NCI-H2196 (cell line): ENCODE data around the gene MIER3.

Experiments used
- DNase-seq: peaks from one replicate; lab custom pipeline; 2025; ENCODE audit not compliant: unreplicated experiment; lab: John Stamatoyannopoulos, UW

MIER3 gene

DNA sequence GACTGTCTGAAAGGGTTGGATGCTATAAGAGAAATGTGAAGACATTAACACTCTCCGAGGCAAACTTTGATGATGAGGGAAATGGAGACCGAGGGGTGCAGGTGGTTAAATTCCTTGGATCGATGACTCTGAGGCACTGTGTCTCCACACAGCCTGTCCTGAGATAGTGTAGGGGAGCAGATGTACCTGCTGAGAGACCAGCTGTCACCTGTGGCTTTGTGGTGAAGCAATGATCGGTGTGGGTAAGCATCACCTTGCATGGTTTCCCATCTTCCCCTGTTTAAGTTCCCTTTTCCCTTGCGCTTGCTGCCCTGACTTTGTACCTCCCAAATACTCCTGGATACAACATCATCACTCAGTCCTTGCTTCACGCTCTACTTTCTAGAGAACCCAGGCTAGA, 9.8 kb upstream of the MIER3 start:
- no peak for DNase-seq

DNA sequence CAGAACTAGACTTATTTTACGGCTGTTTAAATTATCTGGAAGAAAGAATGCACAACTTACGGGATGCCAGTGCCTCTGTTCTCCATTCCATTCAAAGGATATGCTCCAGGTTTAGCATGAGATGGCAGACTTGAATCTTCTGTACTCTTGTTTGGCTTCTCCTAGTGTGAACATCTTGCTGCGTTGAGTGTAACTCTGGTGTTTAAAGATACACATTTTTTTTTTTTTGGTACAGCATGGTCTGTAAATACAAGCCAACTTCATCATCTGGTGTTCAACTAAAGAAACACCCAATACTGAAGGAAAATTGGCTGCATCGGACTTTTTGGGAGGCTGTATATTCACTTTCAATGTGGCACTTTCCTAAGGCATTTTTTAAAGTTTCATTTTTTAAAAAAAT, 7.4 kb upstream of the MIER3 start:
- no peak for DNase-seq

DNA sequence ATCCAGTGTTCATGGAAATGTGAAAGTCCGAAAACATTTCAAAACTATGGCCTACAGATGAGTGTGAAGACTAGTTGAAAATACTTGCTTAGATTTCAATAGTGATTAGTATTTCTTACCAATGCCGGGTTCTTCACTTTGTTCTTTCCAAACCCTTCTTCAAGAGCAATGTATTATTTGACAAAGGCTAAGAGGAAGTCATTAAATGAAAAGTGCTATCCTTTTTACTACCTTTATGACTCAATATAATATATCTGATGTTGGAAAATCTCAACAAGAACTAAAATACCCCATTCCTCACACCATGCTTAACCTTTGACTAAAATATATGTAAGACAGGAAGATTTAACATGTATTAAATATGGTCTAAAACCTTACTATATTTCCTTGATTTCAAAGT, 6.7 kb upstream of the MIER3 start:
- no peak for DNase-seq

DNA sequence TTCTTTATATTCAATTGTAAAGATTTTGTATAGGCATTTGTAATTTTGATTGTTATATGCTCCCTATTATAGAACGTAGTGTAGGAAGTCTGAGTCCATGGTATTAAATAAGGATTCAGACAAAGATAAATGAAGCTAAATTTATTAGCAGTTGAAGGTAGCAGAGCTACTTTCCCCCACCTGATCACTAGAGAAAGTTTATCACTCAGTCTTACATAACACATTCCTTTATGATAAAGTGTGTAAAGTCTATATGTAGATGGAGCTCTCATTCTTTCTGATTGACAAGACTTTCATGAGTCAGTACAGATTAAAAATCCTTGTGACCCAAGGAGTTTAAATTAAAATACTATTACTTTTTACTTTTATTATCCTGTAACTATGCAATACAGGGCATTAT, 2.3 kb upstream of the MIER3 start:
- no peak for DNase-seq

DNA sequence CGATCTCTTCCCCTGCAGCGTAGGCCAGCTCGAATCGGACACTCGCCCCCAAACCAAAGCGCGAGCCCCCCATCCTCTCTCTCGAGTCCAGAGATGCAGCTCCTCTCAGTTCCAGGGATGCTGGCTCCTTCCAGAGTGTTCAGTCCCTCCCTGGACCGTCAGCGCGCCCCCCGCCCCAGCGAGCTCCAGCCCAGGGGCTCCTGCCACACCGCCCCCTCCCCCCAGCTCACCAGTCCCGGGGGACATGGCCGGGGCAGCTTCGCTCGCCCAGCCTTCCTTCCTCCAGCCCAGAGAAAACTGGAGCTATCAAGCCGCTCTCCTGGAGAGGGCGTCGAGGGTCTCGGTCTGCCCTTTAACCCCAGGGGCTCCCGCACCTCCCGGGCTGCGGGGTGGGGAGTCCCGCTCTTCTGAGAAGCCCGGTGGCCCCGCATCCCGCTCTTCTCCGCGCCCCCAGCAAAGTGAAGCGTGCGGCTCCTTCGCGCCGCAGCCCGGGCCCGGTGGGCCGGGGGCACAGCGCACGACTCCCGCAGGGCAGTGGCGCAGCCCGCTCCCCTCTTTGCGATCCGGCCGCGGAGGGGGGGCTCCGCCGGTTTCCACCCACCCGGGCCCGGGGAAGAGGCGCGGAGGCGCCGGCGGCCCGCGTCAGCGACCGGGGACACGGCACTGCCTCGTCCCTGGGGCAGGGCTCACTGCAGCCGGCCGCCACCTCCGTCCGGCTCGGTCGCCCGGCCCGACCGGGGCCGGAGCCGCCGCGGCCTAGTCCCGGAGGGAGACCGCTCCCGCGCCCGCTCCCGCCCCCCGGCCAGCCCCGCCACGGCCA, 587 bp downstream of the MIER3 start:
- no peak for DNase-seq

DNA sequence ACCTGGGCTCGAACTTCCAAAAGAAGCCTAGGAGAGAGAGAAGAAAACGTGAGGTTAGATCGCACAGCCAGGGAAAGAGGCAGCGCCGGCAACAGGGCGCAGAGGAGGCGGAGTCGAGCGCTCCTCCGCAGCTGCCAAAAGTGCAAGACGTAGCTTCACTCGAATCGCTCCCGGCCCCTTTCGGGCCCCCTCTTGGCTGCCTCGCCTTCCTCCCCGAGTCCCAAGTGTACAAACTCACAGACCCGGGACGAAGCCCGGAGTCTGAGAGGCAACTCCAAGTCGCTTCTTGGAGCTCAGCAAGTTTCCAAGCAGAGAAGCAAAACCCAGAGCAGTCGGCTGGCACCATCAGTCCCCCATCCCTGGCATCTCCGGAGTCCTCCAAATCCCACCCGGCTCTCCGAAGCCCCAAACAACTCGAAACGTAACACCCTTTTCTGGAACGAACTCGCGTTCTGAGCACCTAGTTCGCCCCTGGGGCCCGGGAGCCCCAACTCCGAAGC, 1.2 kb downstream of the MIER3 start:
- peak; percentile 2 for DNase-seq

DNA sequence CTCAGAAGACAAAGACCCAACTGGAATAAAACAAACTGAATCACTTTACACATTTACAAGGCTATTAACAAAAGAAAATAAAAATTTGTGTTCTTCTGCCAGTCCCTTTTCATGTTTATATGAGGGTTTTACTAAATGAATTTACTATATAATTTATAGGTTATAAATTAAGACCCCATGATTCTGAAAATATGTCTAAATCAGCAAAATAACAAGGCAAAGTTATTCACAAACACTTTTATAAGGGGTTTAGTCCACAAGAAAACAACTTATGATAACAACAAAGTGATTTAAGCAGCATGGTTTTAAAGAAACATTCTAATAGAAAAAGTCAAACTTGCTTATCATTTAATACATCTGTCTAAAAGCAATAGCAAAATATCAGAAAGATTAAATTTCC, 4.9 kb downstream of the MIER3 start:
- no peak for DNase-seq

DNA sequence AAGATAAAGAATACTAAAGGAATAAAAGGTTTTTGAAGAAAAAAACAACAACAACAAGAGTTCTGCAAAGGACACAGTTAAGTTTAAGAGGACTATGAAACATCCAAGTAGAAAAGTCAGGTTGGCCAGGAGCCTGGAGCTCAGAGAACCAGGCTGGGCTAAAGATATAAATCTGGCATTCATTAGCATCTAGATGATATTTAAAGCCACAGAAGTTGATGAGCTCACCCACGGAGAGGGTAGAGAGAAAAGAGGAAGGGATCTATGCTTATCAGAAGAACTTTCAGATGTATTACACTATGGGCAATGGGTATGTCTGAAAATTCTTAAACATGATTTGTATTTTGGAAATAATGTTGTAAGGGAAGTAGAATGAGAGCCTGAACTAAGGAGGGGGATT, 9.9 kb downstream of the MIER3 start:
- DNase-seq, result no peak

DNA sequence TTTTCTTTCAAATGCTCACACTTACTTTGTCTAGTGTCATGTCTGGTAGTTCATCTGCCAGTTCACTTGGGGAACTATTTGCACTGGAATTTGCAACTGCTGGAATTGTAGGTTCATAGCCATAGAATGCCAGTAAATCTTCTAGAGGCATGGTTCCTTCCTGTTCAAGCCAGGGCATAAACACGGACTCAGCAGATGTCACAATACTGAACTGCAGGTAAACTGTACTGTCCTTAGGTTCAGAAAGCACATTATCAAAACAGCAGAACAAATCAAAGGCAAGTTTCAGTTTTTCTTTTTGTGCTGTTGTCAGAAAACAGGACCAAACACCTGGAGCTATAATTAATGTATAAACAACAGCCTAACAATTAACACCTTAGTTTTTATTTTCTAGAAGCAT, 13.1 kb downstream of the MIER3 start:
- DNase-seq, result no peak

DNA sequence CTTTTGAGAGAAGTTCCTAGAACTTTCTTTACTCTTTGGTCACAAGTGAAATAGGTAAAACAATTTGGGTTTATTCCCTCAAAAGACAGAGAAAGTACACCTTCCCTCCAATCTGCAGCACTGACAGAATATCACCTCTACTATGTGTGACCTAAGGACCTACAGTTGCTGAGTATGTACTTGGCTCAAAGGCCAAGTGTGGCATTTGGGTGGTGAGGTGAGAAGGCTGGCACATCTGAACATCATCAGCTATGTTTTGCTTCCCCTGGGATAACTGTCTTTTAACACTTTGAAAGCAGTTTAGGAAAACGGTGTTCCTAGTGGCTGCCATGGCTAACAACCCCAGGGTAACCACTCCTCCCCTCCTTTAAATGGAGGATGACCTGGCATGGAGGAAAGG, 17.6 kb downstream of the MIER3 start:
- no peak for DNase-seq

DNA sequence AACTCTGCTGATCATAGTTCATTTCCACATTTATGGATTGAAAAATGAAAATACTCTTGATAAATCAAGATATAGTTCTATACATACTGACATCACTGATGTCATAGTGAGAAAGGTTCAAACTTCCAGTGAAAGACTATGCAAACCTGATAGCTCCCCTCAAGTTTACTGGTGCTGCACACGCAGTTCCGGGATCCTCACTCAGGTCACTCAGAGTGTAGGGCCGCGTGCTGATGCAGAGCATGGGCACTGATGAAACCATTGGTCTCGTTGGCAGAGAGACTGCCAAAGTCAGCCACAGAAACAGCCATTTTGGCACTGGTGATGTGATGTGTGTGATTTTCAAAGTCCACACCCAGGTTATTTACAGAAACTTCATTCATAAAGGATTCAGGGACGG, 29.0 kb downstream of the MIER3 start:
- DNase-seq, result no peak

DNA sequence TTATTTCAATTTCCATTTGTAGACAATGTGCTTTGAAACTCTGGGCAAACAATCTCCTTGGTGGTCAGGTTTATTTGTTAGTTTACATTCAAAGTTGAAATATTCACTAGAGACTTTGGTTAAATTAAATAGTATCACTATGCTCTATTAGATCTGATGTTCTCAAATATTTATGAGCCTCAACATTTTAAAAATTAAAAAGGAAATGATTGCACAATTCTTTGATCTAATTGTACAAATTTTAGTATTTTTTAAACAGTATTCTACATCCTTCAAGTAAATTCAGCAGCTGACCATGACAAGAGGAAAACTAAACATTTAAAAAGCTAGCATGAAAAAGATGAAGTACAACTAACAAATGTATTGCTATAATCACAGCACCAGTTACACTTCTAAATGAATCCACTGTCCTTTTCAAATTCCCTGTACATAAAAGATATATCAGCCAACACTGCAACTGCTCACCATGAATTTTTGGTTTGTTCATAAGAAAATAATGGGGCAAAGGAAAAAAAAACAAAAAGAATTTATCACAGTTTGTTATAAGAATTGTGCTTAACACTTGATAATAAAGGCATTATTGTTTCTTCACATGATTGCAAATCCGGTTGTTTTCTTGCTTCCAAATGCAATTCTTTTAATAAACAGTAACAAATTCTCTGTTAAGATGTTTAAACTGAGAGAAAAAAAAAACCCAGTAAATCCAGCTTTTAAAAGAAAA, 31.8 kb downstream of the MIER3 start:
- no peak for DNase-seq

DNA sequence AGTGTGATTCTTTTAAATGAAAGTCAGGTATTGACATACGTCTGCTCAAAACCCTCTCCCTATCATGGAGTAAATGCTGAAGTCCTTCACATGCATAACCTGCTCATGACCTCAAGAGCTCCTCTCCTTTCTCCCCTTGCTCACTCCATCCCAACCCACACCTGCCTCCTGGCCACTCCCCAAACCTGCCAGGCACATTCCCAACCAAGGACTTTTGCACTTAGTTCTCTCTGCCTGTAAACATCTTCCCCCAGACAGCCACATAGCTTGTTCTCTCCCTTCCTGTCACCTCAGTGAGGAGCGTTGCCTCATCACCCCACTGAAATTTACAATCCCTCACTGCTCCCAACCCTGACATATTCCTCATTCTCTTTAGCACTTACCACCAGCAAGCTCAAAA, 33.9 kb downstream of the MIER3 start:
- no peak for DNase-seq

DNA sequence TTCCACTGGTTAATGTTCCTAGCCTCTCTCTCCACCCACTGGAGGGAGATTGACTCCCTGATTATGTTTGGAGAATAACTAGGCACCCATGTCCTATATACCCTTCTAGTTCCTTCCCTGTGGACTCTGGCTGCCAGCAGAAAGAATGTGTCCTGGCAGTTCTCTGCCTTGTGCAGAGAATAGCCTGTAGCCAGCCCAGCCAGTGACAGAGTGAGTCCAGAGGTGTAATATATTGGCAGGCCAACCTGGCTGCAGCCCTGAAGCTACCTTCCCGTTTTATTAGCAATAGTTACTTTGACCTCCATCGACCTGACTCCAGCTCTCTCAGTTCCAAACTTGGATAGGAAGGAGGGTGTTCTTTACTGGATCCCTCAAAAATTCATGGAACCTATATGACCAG, 34.4 kb downstream of the MIER3 start:
- no peak for DNase-seq

DNA sequence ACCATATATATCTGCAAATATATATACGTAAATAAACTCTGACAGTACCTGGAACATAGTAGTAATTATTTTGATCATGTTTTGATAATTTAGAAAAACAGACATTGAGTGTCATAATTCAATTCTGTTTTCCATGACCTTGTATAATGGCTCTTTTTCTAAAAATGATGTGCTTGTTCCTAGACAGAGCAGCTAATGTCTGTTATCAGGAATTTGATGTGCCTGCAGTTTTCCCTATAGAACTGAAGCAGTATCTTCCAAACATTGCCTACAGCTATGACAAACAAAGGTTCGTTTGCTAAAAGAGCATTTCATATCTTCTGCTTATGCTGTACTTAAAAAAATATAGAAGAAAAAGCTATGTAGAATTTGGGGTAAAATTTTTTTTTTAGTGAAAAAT, 37.2 kb downstream of the MIER3 start:
- no peak for DNase-seq

DNA sequence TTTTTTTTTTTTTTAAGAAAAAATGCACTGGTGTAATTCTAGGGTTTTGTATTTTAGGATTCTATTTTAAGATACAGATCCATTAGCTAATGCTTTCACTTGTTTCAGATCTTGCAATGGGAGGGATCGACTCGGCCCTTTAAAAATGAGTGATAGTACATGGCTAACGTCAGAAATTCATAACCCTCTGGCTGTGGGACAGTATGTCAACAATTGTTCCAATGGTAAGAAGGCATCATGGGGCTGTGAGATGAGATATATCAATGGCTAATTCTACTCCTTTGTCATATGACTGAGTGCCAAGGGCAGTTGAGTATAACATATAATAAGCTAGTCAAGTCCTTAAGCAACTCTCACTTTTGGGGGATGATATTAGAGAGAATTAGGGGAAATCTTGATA, 38.2 kb downstream of the MIER3 start:
- DNase-seq, result no peak

DNA sequence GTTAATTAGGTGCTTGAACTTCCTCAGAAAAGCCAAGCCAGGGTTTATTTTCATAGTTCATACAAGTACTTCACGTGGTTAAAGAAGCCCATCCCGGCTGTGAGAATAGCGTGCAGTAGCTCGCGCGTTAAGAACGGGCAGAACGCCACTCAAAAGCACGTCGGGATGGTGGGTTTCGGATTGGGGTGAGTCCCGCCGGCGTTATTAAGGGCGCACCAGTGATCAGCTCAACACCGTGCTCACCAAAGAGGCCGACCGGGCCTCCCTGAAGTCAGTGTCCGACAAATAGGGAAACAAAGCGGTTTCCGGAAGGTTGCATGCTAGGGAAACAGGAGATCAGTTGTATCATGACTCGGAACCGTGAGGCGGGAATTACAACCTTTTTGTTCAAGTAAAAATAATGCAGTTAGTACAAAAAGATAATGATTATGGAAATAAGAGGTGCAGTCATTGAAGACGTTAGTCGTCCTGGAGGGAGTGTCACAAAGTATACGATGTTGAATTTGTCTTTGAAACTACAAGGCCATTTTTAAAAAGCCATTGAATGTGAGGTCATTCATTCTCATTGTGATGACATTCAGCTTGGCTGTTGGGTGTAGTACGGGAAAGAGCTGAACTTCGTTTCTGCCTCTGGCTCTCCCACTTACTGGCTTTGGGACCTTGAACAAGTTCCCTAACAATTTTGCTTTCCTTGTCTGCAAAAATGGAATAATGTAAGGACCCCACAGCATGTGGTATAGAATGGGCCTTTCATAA, 41.5 kb downstream of the MIER3 start:
- DNase-seq, result peak; percentile 33

DNA sequence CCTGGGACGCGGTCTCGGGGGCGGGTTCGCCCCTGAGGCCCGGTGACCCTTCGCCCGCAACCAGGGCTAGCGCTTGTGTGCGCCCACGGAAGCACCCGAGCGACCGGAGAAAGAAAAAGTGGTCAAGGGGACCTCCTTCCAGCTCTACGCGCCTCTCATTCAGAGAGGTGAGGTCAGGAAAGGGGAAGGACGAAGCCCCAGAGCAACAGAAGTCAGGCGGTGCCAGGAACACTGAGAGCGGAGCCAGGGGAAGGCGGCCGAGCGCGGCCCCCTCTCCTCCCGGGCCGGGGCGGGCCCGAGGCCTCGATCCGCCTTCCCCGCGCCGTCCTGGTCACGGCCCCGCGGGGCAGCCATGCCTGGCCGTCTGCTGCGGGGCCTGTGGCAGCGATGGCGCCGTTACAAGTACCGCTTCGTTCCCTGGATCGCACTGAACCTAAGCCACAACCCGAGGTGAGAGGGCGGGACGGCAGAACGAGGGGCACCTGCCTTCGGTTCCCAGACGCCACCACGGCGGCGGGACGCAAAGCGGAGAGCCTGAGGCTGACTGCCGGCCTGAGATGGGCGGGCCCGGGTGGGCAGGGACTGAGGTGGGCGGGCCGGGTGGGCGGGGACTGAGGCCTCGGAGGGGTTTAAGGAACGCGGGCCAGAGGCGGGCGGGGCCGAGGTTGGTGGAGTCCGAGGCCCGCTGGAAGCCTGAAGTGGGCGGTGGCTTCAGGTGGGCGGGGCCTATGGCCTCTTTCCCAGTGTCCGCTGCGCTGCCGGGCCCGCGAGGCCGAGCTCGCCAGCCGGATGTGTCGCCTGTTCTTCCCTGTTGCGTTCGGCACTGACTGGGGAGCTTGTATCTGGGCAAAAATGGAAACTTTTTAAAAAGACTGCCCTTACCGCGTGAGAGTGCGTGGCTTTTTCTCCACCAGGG, 42.4 kb downstream of the MIER3 start, which contains the start of gene SETD9:
Gene SETD9 (plus strand): TSS at position 303 of the 916 bp plus-strand sequence. CDS start 50 bp downstream, at position 353.
- peak; percentile 86 for DNase-seq

DNA sequence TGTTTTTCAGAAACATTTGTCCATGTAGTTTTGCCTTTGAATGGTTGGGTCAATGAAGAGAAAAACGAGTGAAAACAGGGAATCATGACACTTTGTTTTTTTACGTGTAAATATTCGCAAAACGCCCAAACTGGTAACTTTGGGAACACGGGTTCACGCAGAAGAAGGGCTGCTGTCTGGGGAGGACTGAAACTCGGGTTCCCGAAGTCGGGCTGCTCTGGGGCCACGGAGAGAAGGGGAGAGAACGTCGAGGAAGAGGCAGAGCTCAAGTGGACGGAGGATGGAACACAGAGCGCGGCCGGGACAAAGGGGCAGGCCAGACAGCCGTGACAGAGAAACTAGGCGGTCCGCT, 43.0 kb downstream of the MIER3 start:
- DNase-seq, result peak; percentile 49

DNA sequence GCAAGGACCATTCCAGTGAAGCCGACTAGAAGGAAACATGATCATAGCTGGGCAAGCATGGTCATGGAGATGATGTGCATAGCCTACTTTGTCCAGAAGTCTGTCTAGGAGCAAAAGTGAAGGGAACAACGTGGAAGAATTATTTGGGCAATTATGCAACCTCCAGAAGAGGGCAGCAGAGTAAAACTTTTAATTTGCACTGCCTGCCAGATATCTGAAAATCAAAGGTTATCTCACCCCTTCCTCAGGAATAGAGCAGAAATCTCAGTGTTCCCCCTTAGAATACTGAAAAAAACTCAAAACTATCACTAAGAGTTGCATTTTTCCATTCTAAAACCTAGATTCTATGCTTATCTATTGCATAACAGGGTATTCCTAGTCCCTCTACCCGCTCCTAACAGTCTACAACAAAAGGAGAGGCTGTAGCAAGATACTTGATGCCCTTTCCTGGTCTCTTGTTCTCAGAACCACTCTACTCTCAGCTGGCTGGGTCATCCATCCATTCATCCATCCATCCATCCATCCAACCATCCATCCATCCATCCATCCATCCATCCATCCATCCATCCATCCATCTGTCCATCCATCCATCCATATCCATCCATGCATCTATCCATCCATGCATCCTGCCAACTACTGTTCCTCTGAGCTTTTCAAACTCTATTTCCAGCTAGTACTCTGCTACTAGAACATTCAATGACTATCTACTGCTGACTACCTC, 50.9 kb downstream of the MIER3 start:
- DNase-seq, result peak; percentile 22
